ENCODE results near the gene HDHD3. TPM values are rescaled to one million over a fixed set of nuclear protein-coding genes. Genes with fewer than 3 reads are reported as not detected.

Gene HDHD3
- total RNA-seq, 4 donors from 2014 or later: 7.8 to 33.0 (median 20.9) TPM

- TF ChIP-seq CTCF (IDR thresholded peaks at IDR 0.05; ENCODE audit: low read depth): no peak
Measured at GRCh38 chr9:113386571-113387393, 10.0 kb upstream of the HDHD3 start.

- TF ChIP-seq CTCF (IDR thresholded peaks at IDR 0.05; ENCODE audit: low read depth): no peak
Measured at GRCh38 chr9:113381909-113382411, 5.2 kb upstream of the HDHD3 start.

- TF ChIP-seq CTCF (IDR thresholded peaks at IDR 0.05; ENCODE audit: low read depth): no peak
Measured at GRCh38 chr9:113380869-113381378, 4.1 kb upstream of the HDHD3 start.

GRCh38 chr9:113375057-113376023 is 1.4 kb downstream of the HDHD3 start:
- TF ChIP-seq CTCF (IDR thresholded peaks at IDR 0.05; ENCODE audit: low read depth): no peak

GRCh38 chr9:113373676-113374392 is 3.0 kb downstream of the HDHD3 start:
- no peak for TF ChIP-seq CTCF (IDR thresholded peaks at IDR 0.05; ENCODE audit: low read depth)

GRCh38 chr9:113373256-113373655 is 3.5 kb downstream of the HDHD3 start:
- no peak for TF ChIP-seq CTCF (IDR thresholded peaks at IDR 0.05; ENCODE audit: low read depth)
